H1 (cell line): ENCODE results near the gene LRTM2.

Experiments
- EP300 ChIP-seq, 2 experiments: IDR thresholded peaks; 1 replicate in 1 of 2; 2 replicates in 1 of 2; pipeline ENCODE4 v1.6.1; 2011 to 2012; ENCODE audit warnings: low read depth in 2 of 2, low read length in 2 of 2, mild to moderate bottlenecking in 2 of 2, borderline replicate concordance in 1 of 2, inconsistent platforms in 1 of 2, moderate library complexity in 1 of 2
- GABPA ChIP-seq: IDR thresholded peaks from 2 replicates; pipeline ENCODE4 v1.6.1; 2011; ENCODE audit warnings: mild to moderate bottlenecking, low read length, moderate library complexity, borderline replicate concordance; ENCODE audit not compliant: insufficient read depth
- POLR2A ChIP-seq, 2 experiments: IDR thresholded peaks; 1 replicate in 1 of 2; 2 replicates in 1 of 2; pipeline ENCODE4 v1.6.1; 2011; ENCODE audit warnings: low read depth in 2 of 2, low read length in 2 of 2, mild to moderate bottlenecking in 2 of 2; ENCODE audit errors: control extremely low read depth in 1 of 2
- POLR2AphosphoS5 ChIP-seq: IDR thresholded peaks from 2 replicates; pipeline ENCODE4 v1.6.1; 2011; ENCODE audit warnings: low read depth, low read length
- RAD21 ChIP-seq, 2 experiments: IDR thresholded peaks in 1 of 2; conservative IDR thresholded peaks in 1 of 2; 2 replicates each; pipeline ENCODE4 v1.6.1; 2011; ENCODE audit warnings: low read depth in 2 of 2, low read length in 2 of 2, improper control_type of control experiment in 1 of 2, inconsistent platforms in 1 of 2, mild to moderate bottlenecking in 1 of 2, moderate library complexity in 1 of 2
- TAF1 ChIP-seq: IDR thresholded peaks from 2 replicates; pipeline ENCODE4 v1.6.1; 2011; ENCODE audit warnings: mild to moderate bottlenecking, low read depth, low read length
- TF ChIP-seq, protein P1 (sequence below): IDR thresholded peaks from 2 replicates; pipeline ENCODE4 v1.6.1; 2011; ENCODE audit warnings: low read length, improper control_type of control experiment
- TF ChIP-seq, protein P2 (sequence below), 3 experiments: IDR thresholded peaks; 1 replicate in 2 of 3; 2 replicates in 1 of 3; pipeline versions ENCODE4 v1.5.1 to v1.6.1; 2011; ENCODE audit warnings: low read length in 3 of 3, mild to moderate bottlenecking in 3 of 3, inconsistent platforms in 2 of 3, low read depth in 1 of 3, moderate library complexity in 1 of 3; ENCODE audit not compliant: insufficient read depth in 1 of 3; ENCODE audit errors: control extremely low read depth in 1 of 3
- TF ChIP-seq, protein P3 (sequence below): IDR thresholded peaks from 2 replicates; pipeline ENCODE4 v1.6.1; 2011; ENCODE audit warnings: low read depth, mild to moderate bottlenecking, low read length; ENCODE audit not compliant: insufficient read depth

DNA sequence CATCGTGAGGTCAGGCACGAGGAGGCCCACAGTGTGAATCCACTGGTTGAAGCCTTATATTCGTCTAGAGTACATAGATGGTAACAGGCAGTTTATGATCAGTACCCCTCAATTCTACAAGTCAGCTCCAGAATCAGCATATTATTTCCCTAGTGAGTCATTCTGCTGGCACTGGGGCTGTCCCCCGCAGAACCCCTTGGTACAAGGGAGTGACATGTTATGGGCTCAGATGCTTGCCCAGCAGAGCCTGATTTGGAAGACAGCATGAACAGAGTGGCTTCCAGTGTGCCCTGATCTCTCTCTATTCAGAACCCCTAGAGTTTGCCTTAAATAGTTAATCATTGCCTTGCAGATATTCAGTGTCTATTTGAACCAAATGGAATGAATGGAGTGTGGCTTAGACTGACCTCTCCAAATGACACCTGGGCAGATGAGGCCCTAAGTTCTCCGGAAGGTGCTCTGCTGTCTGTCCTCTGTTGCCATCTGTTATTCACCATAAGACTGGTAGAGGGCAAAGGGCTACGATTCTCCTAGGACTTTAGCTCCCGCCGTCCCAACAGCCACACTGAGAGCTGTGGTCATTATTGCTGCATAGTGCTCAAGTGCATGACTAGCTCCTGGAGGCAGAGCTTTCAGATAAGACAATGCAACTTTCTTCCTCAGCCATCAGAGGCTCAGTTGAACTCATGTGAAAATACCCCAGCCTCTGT, 57.0 kb downstream of the LRTM2 start:
- TF ChIP-seq, protein P1, sequence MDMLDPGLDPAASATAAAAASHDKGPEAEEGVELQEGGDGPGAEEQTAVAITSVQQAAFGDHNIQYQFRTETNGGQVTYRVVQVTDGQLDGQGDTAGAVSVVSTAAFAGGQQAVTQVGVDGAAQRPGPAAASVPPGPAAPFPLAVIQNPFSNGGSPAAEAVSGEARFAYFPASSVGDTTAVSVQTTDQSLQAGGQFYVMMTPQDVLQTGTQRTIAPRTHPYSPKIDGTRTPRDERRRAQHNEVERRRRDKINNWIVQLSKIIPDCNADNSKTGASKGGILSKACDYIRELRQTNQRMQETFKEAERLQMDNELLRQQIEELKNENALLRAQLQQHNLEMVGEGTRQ, result no peak
- TF ChIP-seq POLR2AphosphoS5 (no peak), POLR2A (IDR thresholded peaks at IDR 0.05; ENCODE audit: control extremely low read depth in 1 of 2, low read depth in 2 of 2, low read length in 2 of 2) (no peak), EP300 (IDR thresholded peaks at IDR 0.05; ENCODE audit: borderline replicate concordance in 1 of 2, low read depth in 2 of 2, low read length in 2 of 2) (no peak), GABPA (no peak), RAD21 (IDR thresholded peaks at IDR 0.05 in 1 of 2, conservative IDR thresholded peaks at IDR 0.05 in 1 of 2; ENCODE audit: low read depth in 2 of 2, low read length in 2 of 2) (no peak), TAF1 (no peak)
- TF ChIP-seq, protein P2, sequence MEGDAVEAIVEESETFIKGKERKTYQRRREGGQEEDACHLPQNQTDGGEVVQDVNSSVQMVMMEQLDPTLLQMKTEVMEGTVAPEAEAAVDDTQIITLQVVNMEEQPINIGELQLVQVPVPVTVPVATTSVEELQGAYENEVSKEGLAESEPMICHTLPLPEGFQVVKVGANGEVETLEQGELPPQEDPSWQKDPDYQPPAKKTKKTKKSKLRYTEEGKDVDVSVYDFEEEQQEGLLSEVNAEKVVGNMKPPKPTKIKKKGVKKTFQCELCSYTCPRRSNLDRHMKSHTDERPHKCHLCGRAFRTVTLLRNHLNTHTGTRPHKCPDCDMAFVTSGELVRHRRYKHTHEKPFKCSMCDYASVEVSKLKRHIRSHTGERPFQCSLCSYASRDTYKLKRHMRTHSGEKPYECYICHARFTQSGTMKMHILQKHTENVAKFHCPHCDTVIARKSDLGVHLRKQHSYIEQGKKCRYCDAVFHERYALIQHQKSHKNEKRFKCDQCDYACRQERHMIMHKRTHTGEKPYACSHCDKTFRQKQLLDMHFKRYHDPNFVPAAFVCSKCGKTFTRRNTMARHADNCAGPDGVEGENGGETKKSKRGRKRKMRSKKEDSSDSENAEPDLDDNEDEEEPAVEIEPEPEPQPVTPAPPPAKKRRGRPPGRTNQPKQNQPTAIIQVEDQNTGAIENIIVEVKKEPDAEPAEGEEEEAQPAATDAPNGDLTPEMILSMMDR (IDR thresholded peaks at IDR 0.05; ENCODE audit: control extremely low read depth in 1 of 3, insufficient read depth in 1 of 3, low read depth in 1 of 3, low read length in 3 of 3), result no peak
- TF ChIP-seq, protein P3, sequence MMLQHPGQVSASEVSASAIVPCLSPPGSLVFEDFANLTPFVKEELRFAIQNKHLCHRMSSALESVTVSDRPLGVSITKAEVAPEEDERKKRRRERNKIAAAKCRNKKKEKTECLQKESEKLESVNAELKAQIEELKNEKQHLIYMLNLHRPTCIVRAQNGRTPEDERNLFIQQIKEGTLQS, result no peak
